Fibroblast of skin of back (primary cell): ENCODE data around the gene HRCT1.

Experiments
- DNase-seq: peaks from one replicate; pipeline ENCODE4 v3.0.0-alpha.2; 2013

Gene HRCT1

GRCh38 chr9:35945341-35946018 lies 39.5 kb downstream of the HRCT1 start:
- peak; percentile 86 for DNase-seq

- DNase-seq, result no peak
These were observed 42.4 kb downstream of the HRCT1 start for GRCh38 chr9:35948451-35948850.

- DNase-seq, result no peak
These were observed 42.9 kb downstream of the HRCT1 start for GRCh38 chr9:35948901-35949318.

- DNase-seq, result peak; percentile 88
These were observed 45.7 kb downstream of the HRCT1 start for GRCh38 chr9:35951736-35952135.

GRCh38 chr9:35952526-35953191 lies 46.7 kb downstream of the HRCT1 start:
- no peak for DNase-seq

GRCh38 chr9:35954942-35955546 lies 49.0 kb downstream of the HRCT1 start:
- peak; percentile 75 for DNase-seq

- no peak for DNase-seq
These were observed 50.6 kb downstream of the HRCT1 start for GRCh38 chr9:35956651-35957050.
